Hippocampal formation (tissue), 2 donors: ENCODE measurements around the gene MAMDC2.

Experiments used
- DNase-seq, 2 donors: peaks; one replicate each; lab custom pipeline; 2025; lab: John Stamatoyannopoulos, UW

MAMDC2 gene

GRCh38 chr9:70260606-70261005 lies 217.0 kb downstream of the MAMDC2 start:
- no peak for DNase-seq

- DNase-seq, result no peak
Measured at GRCh38 chr9:70261131-70261870, 217.7 kb downstream of the MAMDC2 start.

GRCh38 chr9:70262366-70262765 lies 218.7 kb downstream of the MAMDC2 start:
- no peak for DNase-seq

GRCh38 chr9:70262948-70263347 lies 219.3 kb downstream of the MAMDC2 start:
- no peak for DNase-seq

GRCh38 chr9:70263421-70263820 lies 219.8 kb downstream of the MAMDC2 start:
- DNase-seq, result no peak
